G401.6 (cell line): Measurements from ENCODE around the gene OSGEP.
A peak's percentile ranks its signal among the peaks of the same experiment; 100 is the strongest.
"Not testable (repeated sequence)": the region's sequence is repeated elsewhere in the genome, so short reads cannot be mapped to it uniquely, and the experiment has no call there.

Experiments used
- FAIRE-seq: peaks from 2 replicates; lab custom pipeline; 2012; peaks lifted over from hg19 to GRCh38; lab: Jason Lieb, UNC

OSGEP gene

DNA sequence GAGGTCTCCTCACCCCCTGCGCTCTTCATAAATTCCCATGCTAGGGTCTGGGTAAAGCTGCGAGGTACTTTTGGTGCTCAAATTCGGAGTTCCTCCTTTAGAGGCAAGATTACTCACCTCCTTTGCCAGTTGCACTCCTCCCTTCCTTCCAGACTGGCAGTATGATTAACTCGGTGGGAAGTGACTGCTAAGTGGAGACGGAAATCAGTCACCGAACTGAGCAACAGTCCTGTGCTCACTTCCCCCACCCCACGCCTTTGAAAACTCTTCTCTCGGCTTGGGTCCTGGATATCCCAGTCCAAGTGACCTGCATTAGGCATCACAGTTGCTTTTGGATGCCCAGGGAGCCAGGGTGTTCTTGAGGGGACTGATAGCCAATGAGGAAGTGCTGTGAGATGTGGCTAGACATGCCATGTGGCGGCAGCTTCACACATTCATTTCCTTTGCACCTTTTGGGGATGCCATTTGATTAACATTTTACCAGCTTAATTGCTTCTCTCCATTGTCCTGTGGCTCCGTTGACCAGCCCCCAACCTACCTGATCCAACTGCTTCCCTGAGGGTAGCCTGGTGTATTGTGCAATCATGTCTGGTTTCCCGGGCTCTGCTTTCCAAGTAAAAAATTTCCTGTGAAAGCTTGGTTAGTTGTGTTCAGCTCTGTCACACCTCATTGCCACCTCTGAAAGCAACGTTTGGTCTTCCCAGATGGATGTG lies 15.4 kb upstream of the OSGEP start:
- FAIRE-seq = no peak

- peak; percentile 83 for FAIRE-seq
Measured at GRCh38 chr14:20469242-20469889, 14.8 kb upstream of the OSGEP start, which contains the start of gene PNP. PNP (plus strand) TSS chr14:20469406; CDS start chr14:20469525, 119 bp downstream.

- FAIRE-seq = no peak
Measured at GRCh38 chr14:20468764-20469241, 14.2 kb upstream of the OSGEP start.

DNA sequence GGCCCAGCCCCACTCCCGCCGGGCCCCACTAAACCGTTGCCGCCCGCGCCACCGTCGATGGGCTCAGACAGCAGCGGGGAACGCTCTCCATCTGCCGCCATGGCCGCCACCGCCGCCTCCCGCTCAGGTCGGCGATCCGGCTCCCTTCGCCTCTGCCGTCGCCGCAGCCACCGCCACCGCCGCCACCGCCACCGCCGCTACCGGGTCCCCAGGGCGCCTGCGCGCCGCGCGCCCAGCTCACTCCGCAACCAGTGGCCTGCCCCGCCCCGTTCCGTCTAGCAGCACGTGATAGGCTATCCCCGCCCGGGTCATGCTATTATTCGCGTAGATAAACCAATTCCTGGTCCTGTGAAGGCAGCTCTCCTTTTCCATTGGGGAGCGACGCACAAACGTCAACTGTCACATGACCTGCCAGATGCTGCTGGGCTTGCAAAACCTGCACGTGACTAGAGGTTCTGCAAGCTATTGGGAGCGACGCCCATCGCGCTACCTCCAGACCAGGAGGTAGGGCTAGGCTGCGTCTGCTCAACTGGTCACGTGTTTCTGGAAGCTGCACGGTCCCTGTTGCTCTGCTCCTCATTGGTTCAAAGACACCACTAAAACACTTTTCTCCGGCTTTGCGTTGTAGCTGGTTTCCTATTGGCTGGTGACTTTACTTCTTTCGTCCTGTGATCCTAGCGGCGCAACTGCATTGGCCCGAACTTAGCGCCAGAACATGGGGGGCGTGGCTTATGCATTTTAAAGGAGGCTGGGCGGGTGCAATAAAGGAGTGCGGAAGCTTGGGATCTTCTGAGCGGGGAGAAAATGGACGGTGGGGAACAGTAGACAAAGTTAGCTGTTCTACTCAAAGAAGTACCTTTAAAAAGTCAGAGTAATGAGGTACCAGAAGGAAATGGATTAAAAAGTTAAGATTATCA lies 6.9 kb upstream of the OSGEP start, which contains the start of gene PIP4P1:
Gene PIP4P1, minus strand, starts transcription at position 210 of the 917 bp plus-strand sequence. Its CDS starts 109 bp downstream, at position 101.
- peak; percentile 99 for FAIRE-seq

- FAIRE-seq = no peak
Measured at GRCh38 chr14:20460458-20461224, 6.0 kb upstream of the OSGEP start.

- FAIRE-seq = no peak
Measured at GRCh38 chr14:20458031-20458789, 3.6 kb upstream of the OSGEP start.

DNA sequence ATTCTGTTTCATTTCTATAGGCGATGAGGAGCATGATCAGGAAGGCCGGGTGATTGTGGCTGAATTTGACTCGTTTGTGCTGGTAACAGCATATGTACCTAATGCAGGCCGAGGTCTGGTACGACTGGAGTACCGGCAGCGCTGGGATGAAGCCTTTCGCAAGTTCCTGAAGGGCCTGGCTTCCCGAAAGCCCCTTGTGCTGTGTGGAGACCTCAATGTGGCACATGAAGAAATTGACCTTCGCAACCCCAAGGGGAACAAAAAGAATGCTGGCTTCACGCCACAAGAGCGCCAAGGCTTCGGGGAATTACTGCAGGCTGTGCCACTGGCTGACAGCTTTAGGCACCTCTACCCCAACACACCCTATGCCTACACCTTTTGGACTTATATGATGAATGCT lies 2.4 kb upstream of the OSGEP start:
- FAIRE-seq = no peak

DNA sequence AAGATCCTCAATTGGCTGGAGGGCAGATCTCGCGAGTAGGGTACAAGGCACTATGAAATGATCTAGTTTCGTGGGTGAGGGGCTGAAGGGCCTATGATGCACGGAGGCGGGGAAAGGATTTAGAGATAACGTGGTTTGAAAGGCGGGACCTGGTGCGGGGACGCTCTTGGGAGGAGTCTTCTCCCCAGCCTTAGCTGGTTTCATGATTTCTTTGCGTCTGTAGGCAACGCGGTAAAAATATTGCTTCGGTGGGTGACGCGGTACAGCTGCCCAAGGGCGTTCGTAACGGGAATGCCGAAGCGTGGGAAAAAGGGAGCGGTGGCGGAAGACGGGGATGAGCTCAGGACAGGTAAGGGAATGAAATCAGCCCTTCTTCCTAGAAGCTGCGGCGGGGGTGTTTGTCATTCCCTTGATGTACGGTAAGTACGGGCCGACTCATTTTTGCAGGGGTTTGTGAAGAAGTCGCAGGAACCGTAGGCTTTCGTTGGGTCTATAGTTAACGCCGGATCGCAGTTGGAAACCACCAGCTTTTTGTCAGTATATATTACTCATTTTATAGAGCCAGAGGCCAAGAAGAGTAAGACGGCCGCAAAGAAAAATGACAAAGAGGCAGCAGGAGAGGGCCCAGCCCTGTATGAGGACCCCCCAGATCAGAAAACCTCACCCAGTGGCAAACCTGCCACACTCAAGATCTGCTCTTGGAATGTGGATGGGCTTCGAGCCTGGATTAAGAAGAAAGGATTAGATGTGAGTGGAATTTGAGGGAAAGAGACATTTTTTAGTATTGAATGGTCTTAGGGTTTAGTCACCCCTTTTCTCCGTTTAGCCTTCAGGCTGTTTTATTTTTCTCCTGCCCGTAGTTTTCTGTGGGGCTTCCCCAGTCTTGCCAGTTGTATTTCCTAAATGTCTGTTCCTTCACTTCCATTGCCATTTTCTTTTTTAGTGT lies 1.0 kb upstream of the OSGEP start:
- FAIRE-seq = no peak

- not testable (repeated sequence) for FAIRE-seq
Measured at GRCh38 chr14:20452831-20453230, 1.8 kb downstream of the OSGEP start.

- FAIRE-seq = no peak
Measured at GRCh38 chr14:20446889-20447288, 7.7 kb downstream of the OSGEP start.

- FAIRE-seq = not testable (repeated sequence)
Measured at GRCh38 chr14:20443650-20444049, 11.0 kb downstream of the OSGEP start.

DNA sequence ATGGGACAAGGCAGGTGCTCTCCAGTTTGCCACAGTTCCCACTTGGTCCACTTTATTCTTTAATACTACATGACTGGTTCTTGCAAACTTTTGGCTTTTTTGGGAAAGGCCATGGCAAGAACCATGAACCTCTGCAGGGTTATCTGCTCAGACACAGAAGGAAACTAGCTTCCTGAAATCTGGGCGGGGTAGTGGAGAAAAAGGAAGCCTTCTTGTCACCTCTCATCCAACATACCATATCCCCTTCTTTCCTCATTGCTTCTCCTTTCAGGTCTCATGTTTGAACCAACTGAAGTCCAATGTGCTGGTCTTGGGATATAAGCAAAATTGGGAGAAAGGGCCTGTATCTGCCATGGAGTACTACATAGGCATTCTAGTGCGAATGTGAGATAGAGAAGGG lies 13.2 kb downstream of the OSGEP start:
- FAIRE-seq = no peak

- FAIRE-seq = no peak
Measured at GRCh38 chr14:20440882-20441281, 13.7 kb downstream of the OSGEP start.

GRCh38 chr14:20440465-20440864 lies 14.1 kb downstream of the OSGEP start:
- FAIRE-seq = no peak

DNA sequence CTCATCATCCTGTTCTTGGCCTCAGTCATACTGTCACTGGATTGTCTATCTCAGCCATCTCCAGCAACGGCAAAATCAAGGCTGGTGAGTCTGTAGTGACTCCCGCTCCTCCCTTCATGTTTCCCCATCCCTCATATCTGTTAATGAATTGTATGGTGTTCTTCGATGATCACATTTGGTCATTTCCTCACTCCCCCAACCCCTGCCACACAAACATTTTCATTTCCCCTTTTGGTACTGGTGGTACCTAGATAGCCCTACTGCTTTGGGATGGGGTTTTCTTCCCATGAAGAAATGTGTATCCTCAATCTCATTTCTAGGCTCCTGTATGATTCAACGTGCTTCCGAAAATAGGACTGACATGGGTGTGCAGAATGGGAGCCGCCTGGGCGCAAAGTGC lies 15.9 kb downstream of the OSGEP start:
- FAIRE-seq = no peak

DNA sequence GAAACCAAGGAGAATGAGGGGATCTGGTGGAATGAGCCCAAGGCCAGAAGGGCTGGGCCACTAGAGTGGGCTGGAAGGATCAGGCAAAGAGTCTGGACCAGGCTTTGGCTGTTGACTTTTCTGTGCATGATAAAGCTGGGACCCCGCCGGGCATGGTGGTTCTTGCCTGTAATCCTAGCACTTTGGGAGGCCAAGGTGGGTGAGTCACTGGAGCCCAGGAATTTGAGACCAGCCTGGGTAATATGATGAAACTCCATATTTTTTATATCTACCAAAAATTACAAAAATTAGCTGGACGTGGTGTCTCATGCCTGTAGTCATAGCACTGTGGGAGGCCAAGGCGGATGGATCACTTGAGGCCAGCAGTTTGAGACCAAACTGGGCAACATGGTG lies 18.3 kb downstream of the OSGEP start:
- no peak for FAIRE-seq

- no peak for FAIRE-seq
Measured at GRCh38 chr14:20435582-20436362, 18.8 kb downstream of the OSGEP start, which contains the start of gene KLHL33. KLHL33 (minus strand) TSS chr14:20436166; CDS start chr14:20435811, 355 bp downstream.

DNA sequence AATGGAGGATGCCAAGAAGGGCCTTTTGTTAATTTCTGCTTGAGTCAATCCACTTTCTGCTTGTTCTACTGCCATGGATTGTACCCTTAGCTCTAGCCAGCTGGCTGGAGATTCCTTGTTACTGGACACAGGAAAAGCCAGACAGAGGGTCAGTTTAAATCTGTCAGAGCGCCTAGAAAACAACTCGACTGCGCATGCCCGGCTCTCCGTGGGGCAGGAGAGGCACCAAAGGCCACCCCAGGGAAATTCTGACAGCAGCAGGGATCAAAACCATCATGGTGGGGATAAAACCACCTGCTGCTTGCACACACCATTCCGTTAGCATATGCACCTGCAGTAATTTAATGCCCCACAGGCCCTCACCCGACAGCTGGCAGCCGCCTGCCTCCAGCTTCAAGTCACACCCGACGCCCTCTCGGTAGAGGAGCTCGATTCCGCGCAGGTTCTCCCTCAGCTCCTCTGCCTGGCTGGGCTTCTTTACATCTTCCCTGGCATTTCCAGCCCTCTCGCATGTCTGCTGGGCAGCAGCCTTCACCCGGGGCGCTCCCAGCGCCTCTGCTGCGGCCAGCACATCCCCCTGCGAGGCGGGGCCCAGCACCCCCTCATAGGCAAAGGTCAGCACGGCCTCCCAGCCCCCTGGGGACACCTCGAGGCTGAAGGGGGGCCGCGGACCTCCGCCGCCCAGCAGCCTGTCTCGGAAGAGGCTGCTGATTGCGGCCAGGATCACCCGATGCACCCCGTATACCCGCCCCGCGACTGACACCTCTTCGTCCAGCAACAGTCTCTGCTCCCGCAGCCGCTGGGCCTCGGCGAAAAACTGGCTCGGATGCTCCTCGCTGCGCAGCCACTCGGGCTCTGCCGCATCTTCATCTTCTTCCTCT lies 19.7 kb downstream of the OSGEP start:
- FAIRE-seq = no peak
